NCI-H2227 (cell line): Measurements from ENCODE around the gene SHCBP1.

Experiments
- DNase-seq: peaks from one replicate; lab custom pipeline; 2025; ENCODE audit not compliant: unreplicated experiment; lab: John Stamatoyannopoulos, UW

SHCBP1 gene

DNA sequence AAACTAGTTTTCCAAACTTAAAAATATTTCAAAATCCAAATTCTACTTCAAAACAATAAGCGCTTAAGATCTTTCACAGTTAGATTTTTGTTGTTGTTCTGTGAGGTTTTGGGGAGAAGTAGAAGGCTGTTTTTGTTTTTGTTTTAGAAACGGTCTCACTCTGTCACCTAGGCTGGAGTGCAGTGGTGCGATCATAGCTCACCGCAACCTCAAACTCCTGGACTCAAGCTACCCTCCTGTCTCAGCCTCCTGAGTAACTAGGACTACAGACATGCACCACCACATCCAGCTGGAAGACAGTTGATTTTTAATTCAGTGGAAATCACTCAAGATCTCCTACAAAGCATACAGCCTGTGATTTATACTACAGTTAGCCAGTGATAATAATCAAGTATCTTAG lies 2.7 kb downstream of the SHCBP1 start:
- DNase-seq: no peak

DNA sequence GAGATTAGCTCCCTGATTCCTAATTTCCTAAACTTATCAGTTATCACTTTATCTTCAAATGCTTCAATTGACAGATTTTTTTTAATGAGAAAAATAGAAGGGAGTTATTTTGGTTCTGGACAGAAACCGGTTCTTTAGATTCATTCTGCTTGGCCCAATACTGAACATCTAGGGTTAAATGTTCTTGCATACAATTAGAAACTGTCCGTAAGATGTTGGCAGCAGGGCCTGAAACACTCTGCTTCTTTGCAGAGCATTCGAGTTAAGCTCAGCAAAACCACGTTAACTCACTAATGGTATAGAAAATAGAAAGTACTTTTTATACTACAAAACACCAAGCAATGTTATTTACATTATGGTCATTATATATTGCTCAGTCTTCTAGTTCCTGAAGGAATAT lies 7.2 kb downstream of the SHCBP1 start:
- no peak for DNase-seq

- no peak for DNase-seq
Measured at GRCh38 chr16:46613352-46613751, 7.8 kb downstream of the SHCBP1 start.

DNA sequence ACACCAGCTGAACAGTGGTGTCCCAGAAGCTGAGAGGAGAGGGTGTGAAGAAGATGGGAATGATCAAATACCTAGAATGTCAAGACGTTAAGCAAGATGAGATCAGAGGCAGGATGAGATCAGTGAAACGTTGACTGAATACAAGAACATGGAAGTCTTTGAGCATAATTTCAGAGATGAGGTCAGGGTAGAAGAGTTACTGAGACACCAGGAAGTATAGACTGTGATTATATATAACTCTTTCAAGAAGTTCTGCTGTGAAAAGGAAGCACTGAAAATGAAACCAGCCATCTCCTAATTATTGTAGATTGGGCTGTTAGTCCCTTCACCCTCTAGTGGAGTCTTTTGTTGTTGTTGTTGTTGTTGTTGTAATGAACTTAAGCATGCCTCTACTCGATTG lies 9.1 kb downstream of the SHCBP1 start:
- no peak for DNase-seq

GRCh38 chr16:46607529-46607928 lies 13.7 kb downstream of the SHCBP1 start:
- peak; percentile 32 for DNase-seq

- no peak for DNase-seq
Measured at GRCh38 chr16:46606231-46606630, 14.9 kb downstream of the SHCBP1 start.

- DNase-seq: no peak
Measured at GRCh38 chr16:46591257-46591656, 29.9 kb downstream of the SHCBP1 start.

DNA sequence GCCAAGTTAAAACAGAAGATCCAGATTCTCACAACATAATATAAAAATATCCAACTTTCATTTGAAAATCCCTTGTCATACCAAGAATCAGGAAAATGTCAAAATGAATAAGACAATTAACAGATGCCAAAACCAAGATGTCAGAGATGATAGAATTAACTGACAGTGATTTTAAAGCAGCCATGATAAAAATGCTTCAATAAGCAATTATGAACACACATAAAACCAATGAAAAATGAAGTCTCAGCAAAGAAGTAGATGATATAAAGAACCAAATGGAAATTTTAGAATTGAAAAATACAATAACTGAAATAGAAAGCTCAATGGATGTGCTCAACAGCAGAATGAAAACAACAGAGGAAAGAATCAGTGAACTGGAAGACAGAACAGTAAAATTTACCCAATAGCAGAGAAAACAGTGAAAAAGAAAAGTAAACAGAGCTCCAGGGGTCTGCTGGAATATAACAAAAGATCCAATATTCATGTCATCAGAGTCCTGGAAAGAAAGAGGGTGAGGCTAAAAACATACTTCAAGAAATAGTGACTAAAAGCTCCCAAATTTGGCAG lies 35.1 kb downstream of the SHCBP1 start:
- no peak for DNase-seq

DNA sequence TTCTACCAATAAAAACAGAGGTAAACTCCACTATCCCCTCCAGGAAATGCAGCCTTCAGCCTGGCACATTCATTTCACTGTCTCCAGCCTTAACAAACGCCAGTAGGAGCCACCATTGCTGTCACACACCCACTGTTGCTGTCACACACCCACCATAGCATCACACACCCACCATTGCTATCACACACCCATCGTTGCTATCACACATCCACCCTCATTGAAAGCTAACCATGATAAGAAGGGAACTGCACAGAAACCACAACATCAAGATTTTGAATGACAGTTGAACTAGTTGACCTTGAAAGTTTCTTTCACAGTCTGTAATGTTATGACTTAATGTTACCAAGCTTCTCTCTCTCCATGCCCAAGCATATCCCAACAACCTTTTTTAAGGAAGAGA lies 38.1 kb downstream of the SHCBP1 start:
- no peak for DNase-seq

DNA sequence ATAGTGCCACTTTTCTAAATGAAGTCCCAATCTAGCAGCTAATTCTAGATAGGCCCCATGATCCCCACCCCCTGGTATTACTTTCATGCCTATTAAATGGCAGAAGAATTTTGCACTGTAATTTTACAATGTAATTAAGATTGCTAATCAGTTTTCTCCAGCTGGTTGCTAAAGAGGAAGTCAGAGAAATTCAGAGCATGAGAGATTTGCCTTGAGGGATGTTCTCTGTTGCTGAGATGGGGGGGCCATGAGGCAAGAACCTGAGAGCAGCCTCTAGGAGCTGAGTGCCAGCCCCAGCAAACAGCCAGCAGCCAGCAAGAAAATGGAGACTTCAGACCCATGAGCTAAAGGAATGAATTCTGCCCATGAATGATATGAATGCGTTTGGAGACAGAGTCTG lies 38.9 kb downstream of the SHCBP1 start:
- DNase-seq: no peak

DNA sequence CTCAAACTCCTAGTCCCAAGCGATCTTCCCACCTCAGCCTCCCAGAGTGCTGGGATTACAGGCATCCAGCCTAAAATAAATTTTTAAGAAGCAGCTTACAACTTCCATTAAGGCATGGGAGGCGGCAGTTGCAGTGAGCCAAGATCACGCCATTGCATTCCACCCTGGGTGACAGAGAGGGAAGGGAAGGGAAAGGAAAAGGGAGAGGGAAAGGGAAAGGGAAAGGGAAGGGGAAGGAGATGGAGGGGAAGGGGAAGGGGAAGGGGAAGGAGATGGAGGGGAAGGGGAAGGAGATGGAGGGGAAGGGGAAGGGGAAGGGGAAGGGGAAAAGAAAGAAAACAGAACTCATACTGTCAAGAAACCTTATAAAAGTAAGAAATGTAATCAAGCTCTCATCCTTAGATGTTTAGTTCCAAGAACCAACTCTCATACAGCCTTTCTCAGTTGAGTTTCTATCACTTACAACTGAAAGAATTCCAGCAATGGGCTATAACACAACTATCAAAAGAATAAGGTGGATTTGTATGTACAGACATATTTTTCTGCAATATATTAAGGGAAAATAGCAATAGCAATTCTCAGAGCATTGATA lies 43.1 kb downstream of the SHCBP1 start:
- no peak for DNase-seq

GRCh38 chr16:46573834-46574159 lies 47.4 kb downstream of the SHCBP1 start:
- no peak for DNase-seq

DNA sequence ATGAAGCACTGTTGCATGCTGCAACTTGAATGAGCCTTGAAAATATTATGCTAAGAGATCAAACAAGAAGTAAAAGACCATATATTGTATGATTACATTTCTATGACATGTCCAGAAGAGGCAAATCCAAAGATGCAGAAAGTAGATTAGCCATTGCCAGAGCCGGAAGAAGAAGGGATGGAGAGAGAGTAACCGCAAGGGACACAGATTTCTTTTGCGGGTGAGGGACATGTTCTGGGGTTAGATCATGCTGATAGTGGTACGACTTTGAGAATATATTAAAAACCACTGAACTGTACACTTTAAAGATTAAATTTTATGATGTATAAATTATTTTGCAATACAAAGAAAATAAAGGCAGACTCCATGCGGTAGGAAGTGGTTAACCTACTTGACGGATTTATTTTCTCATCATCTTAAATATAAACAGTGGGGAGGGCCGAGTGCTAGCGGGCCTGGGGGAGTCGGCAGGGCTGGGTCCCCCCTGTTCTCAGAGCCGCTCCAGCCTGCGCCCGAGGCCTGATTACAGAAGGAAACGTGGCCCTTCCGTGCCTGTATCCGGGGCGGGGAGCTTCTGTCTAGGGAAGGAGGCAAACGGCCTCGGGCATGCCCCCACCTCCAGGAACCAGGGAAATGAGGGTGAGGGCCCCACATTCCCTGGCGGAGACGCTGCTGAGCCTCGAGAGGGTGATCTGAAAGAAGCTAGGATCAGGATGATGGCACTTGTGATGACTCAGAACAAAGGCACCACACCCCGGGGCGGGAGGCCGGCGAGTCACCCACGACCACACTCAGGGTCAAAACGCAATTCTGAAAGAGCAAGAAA lies 48.0 kb downstream of the SHCBP1 start:
- DNase-seq: no peak

GRCh38 chr16:46569231-46569735 lies 51.9 kb downstream of the SHCBP1 start:
- no peak for DNase-seq

DNA sequence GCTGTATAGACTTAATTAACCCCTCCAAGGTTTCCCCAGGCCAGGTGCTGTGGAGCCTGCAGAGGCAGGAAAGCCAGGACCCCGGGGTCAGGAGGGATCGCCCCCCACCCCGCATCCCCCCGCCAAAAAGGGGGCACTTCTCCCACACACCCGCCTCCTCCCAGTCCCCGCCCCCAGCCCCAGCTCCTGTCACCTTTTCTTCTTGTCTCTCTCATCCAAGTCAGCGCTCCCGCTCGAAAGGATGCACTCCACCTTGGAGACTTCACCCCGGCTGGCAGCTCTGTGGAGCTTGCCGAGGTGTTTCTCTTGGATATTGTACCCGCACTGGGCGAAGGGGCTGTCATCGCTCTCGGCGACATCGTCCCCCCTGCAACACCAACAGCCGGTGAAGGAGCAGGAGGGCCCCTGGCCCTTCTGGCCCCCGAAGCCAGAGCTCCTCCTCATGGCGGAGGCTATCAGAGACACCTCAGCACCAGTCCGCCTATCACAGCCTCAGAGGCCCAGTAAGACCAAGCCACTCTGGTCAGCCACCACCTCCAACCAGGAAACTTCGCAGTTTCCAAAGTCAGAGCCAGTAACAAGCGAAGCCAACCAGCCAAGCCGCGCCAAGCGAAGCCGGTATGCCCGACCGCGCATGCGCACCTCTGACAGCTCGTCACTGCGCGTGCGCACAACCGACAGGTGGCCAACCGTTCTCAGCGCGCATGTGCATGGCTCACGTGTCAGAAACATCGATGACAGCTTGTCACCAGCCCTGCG lies 52.5 kb downstream of the SHCBP1 start:
- DNase-seq: no peak

GRCh38 chr16:46562979-46563378 lies 58.2 kb downstream of the SHCBP1 start:
- no peak for DNase-seq

GRCh38 chr16:46558018-46558417 lies 63.2 kb downstream of the SHCBP1 start:
- no peak for DNase-seq

GRCh38 chr16:46555951-46556350 lies 65.2 kb downstream of the SHCBP1 start:
- DNase-seq: no peak

DNA sequence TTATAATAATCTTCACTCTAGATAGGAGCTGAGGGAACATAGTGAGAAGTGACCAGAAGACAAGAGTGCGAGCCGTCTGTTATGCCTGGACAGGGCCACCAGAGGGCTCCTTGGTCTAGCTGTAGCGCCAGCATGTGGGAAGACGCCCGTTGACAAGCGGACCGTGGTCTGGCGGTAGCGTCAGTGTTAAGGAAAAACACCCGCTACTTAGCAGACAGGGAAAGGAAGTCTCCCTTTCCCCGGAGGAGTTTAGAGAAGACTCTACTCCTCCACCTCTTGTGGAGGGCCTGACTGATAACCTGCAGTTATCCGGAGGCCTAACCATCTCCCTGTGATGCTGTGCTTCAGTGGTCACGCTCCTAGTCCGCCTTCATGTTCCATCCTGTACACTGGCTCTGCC lies 66.7 kb downstream of the SHCBP1 start:
- peak; percentile 66 for DNase-seq

DNA sequence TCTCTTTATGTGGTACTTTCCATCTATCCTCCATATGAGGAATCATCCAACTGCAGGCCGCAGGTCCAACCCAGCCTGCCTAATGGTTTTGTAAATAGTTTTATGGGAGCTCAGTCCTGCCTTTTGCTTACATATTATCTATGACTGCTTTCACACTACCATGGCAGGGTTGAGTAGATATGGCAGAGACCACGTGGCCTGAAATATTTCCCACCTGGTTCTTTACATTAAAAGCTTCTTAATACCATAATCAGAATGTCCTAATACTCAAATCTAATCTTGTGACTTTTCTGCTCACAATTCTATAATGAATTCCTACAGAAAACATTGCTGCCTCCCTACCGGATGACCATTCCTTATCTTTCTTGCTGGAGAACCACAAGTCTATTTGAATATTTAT lies 71.7 kb downstream of the SHCBP1 start:
- DNase-seq: no peak
